ENCODE data around the gene POGLUT3.

DNA sequence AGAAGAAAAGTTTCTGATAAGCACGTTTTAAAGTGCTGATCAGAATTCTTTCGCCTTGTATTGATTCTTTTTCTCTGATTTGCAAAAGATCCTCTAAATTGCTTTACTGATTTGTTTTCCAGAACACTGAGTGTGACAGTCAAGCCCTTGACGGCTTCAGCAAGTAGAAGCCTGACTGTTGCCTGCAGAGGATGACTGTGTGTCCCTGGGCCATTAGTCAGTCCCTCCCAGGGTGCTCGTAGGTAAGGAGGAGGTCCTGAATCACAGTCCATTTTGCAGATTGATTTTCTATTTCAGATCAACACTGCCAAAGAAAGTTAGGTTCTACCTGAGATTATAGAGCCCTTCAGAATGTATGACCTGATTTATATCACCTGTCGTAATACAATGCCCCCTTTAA lies 38.6 kb upstream of the POGLUT3 start:
- TF ChIP-seq EZH2 (IDR thresholded peaks at IDR 0.05; ENCODE audit: insufficient read depth, poor library complexity, severe bottlenecking): no peak
- no peak for TF ChIP-seq EZH2phosphoT487 (IDR thresholded peaks at IDR 0.05; ENCODE audit: insufficient read depth, low read depth)

Data from GM23248 (cell line).